Measurements from ENCODE around the gene S100A7A.
"Not testable (repeated sequence)": the region's sequence is repeated elsewhere in the genome, so short reads cannot be mapped to it uniquely, and the experiment has no call there.

S100A7A gene

GRCh38 chr1:153428073-153428638 lies 11.8 kb downstream of the S100A7A start:
- FAIRE-seq, result no peak

GRCh38 chr1:153428791-153429190 lies 12.5 kb downstream of the S100A7A start:
- FAIRE-seq, result no peak

- no peak for FAIRE-seq
Observed at GRCh38 chr1:153429266-153430165, 13.2 kb downstream of the S100A7A start.

- no peak for FAIRE-seq
Observed at GRCh38 chr1:153430166-153430553, 13.8 kb downstream of the S100A7A start.

- FAIRE-seq, result no peak
Observed at GRCh38 chr1:153430561-153430960, 14.2 kb downstream of the S100A7A start.

- no peak for FAIRE-seq
Observed at GRCh38 chr1:153431002-153431401, 14.7 kb downstream of the S100A7A start.

GRCh38 chr1:153431427-153431826 lies 15.1 kb downstream of the S100A7A start:
- no peak for FAIRE-seq

GRCh38 chr1:153431928-153432327 lies 15.6 kb downstream of the S100A7A start:
- no peak for FAIRE-seq

GRCh38 chr1:153432874-153433681 lies 16.8 kb downstream of the S100A7A start:
- FAIRE-seq, result no peak

GRCh38 chr1:153434746-153435455 lies 18.6 kb downstream of the S100A7A start:
- no peak for FAIRE-seq

- FAIRE-seq, result no peak
Observed at GRCh38 chr1:153437236-153437635, 20.9 kb downstream of the S100A7A start.

- FAIRE-seq, result no peak
Observed at GRCh38 chr1:153438599-153438998, 22.3 kb downstream of the S100A7A start.

GRCh38 chr1:153439273-153439672 lies 23.0 kb downstream of the S100A7A start:
- no peak for FAIRE-seq

GRCh38 chr1:153441238-153441755 lies 25.0 kb downstream of the S100A7A start:
- FAIRE-seq, result no peak

GRCh38 chr1:153443486-153443885 lies 27.2 kb downstream of the S100A7A start:
- FAIRE-seq, result no peak

GRCh38 chr1:153444078-153444477 lies 27.8 kb downstream of the S100A7A start:
- FAIRE-seq, result no peak

- no peak for FAIRE-seq
Observed at GRCh38 chr1:153447498-153448170, 31.3 kb downstream of the S100A7A start.

GRCh38 chr1:153448851-153449250 lies 32.5 kb downstream of the S100A7A start:
- not testable (repeated sequence) for FAIRE-seq

GRCh38 chr1:153456396-153456795 lies 40.1 kb downstream of the S100A7A start:
- FAIRE-seq, result no peak

GRCh38 chr1:153459655-153460054 lies 43.3 kb downstream of the S100A7A start:
- FAIRE-seq, result no peak

GRCh38 chr1:153460551-153460950 lies 44.2 kb downstream of the S100A7A start, which contains the start of gene S100A7:
TSS of gene S100A7 (minus strand) at chr1:153460651. CDS start at chr1:153459013, 1,638 bp downstream.
- no peak for FAIRE-seq

GRCh38 chr1:153462741-153463140 lies 46.4 kb downstream of the S100A7A start:
- not testable (repeated sequence) for FAIRE-seq
